T-cell (primary cell): ENCODE results near the gene GNAO1. TPM values are rescaled to one million over a fixed set of nuclear protein-coding genes. Genes with fewer than 3 reads are reported as not detected.

Experiments used
- ATAC-seq, 4 experiments: fragments of 200-7000 bp in 3 of 4; fragments of 150-1000 bp in 1 of 4; cut with Tn5 transposase; replicated peaks in 1 of 4; 1 replicate in 3 of 4; 2 replicates in 1 of 4; pipeline ENCODE4 v1.10.0; 2021; ENCODE audit warnings: moderate library complexity in 3 of 4, mild to moderate bottlenecking in 2 of 4, moderate number of reproducible peaks in 1 of 4
- CTCF ChIA-PET, 2 donors: fragments of 300-600 bp; sonication (Branson Sonifier 250); formaldehyde crosslinking; loops; one replicate each; lab custom pipeline; 2022; ENCODE audit warnings: antibody characterized with exemption in 2 of 2; lab: Charles Lee
- POLR2A ChIA-PET, 2 donors: fragments of 300-600 bp; sonication (Branson Sonifier 250); formaldehyde crosslinking; loops; one replicate each; lab custom pipeline; 2022; ENCODE audit warnings: antibody characterized with exemption in 2 of 2; lab: Charles Lee
- DNase-seq, 35 experiments: peaks; one replicate each; pipeline versions ENCODE4 v3.0.0 to v3.0.0-alpha.2; 2013 to 2023
- H3K27ac ChIP-seq: one replicate; pipeline ENCODE4 v1.5.1; 2013; ENCODE audit warnings: low read length
- H3K27me3 ChIP-seq, 2 experiments: replicated peaks in 1 of 2; 1 replicate in 1 of 2; 2 replicates in 1 of 2; pipeline versions ENCODE4 v1.6.1 to v1.7.0; 2013; ENCODE audit warnings: low read length in 1 of 2, mixed read lengths in 1 of 2; ENCODE audit not compliant: control insufficient read depth in 2 of 2, insufficient read depth in 2 of 2; ENCODE audit errors: extremely low read depth in 1 of 2
- H3K36me3 ChIP-seq, 2 donors: 1 replicate in 1 of 2; 2 replicates in 1 of 2; pipeline versions ENCODE4 v1.6.1 to v1.7.0; 2013; ENCODE audit warnings: low read length in 1 of 2; ENCODE audit not compliant: control insufficient read depth in 2 of 2, insufficient read depth in 1 of 2; ENCODE audit errors: extremely low read depth in 1 of 2
- H3K4me1 ChIP-seq, 2 experiments: 1 replicate in 1 of 2; 2 replicates in 1 of 2; pipeline versions ENCODE4 v1.6.1 to v1.7.0; 2013; ENCODE audit warnings: low read length in 2 of 2, mixed read lengths in 1 of 2; ENCODE audit not compliant: insufficient read depth in 2 of 2, control insufficient read depth in 1 of 2; ENCODE audit errors: extremely low read depth in 1 of 2
- H3K4me3 ChIP-seq, 2 donors: 1 replicate in 1 of 2; 2 replicates in 1 of 2; pipeline versions ENCODE4 v1.5.1 to v1.7.0; 2013; ENCODE audit warnings: mild to moderate bottlenecking in 2 of 2, low read length in 1 of 2, moderate library complexity in 1 of 2; ENCODE audit not compliant: control insufficient read depth in 1 of 2; ENCODE audit errors: extremely low read depth in 1 of 2
- H3K9me3 ChIP-seq: 2 replicates; pipeline ENCODE4 v1.7.0; 2013
- H3K27ac Mint-ChIP-seq, 2 donors: one replicate each; pipeline ENCODE4 v1.8.0; 2020 to 2021; ENCODE audit warnings: mild to moderate bottlenecking in 2 of 2, mixed read lengths in 2 of 2
- H3K27me3 Mint-ChIP-seq, 2 donors: one replicate each; pipeline ENCODE4 v1.8.0; 2021 to 2022; ENCODE audit warnings: mixed read lengths in 2 of 2
- H3K36me3 Mint-ChIP-seq: one replicate; pipeline ENCODE4 v1.8.0; 2021; ENCODE audit warnings: mixed read lengths
- H3K4me1 Mint-ChIP-seq, 3 donors: one replicate each; pipeline ENCODE4 v1.8.0; 2020 to 2022; ENCODE audit warnings: mixed read lengths in 3 of 3, mild to moderate bottlenecking in 1 of 3
- H3K4me3 Mint-ChIP-seq, 3 donors: one replicate each; pipeline ENCODE4 v1.8.0; 2020 to 2022; ENCODE audit warnings: mild to moderate bottlenecking in 3 of 3, mixed read lengths in 3 of 3, moderate library complexity in 3 of 3
- H3K9me3 Mint-ChIP-seq, 3 donors: one replicate each; pipeline ENCODE4 v1.8.0; 2020 to 2022; ENCODE audit warnings: mixed read lengths in 3 of 3
- WGBS: methylation state at CpG from one replicate; pipeline ENCODE4 v1.1.5; 2013; ENCODE audit warnings: missing lambda C conversion rate; ENCODE audit not compliant: insufficient coverage; 5-methylcytosine and 5-hydroxymethylcytosine counted together
- total RNA-seq, 35 experiments: library from RNA in 6 of 35; stranded (reverse) in 6 of 35; fragments of 120-200 nt in 1 of 35; gene quantifications; one replicate each; pipeline versions ENCODE4 v1.2.1 to v1.2.4 and lab custom pipeline; 2013 to 2026

Gene GNAO1
- total RNA-seq, 5 donors from 2014 or later (not counting 1 experiment from before 2014, with no cell fraction given): 3.9 to 14.2 (median 12.6) TPM

DNA sequence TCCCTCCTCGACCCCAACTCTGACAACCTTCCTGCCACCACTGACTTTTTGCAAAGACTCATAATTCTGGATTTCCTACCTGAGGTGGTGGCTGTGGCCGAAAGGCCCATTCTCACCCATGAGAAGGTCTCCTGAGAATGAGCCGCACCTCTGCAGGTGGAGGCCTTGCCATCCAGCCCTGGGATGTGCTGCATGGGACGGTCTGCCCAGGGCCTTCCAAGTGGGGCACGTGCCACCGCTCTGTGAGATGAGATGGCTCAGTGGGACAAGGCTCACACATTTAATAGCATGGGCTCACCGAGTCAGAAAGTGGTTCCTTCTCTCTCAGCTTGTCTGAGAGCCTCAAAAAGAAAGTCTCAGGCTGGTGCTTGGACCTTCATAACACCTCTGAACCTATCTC lies 121.3 kb downstream of the GNAO1 start:
- CTCF ChIA-PET: no interaction called here
- Mint-ChIP-seq H3K4me3 (no peak overlapping the region), H3K9me3 (no peaks in the 10 kb centered on the region), H3K27me3 (peaks cover 0 to 2% of the 10 kb centered on the region in 2 donors), H3K4me1 (peaks cover 0 to 3% (median 0%) of the 10 kb centered on the region in 3 donors), H3K36me3 (no peaks in the 10 kb centered on the region), H3K27ac (no peak overlapping the region)
- no peak overlapping the region for H3K27ac ChIP-seq
- WGBS: 83% methylated on average over 3 of the region's 7 CpGs
- no peaks in the 10 kb centered on the region for H3K4me1 ChIP-seq
- ATAC-seq (no peak), DNase-seq (no peak)
- no peak overlapping the region for H3K4me3 ChIP-seq
- no peaks in the 10 kb centered on the region for H3K36me3 ChIP-seq
- no peaks in the 10 kb centered on the region for H3K27me3 ChIP-seq
- POLR2A ChIA-PET: no interaction called here
- H3K9me3 ChIP-seq: no peaks in the 10 kb centered on the region

GRCh38 chr16:56314244-56314850 lies 123.1 kb downstream of the GNAO1 start:
- no peak for ATAC-seq
- H3K4me3 ChIP-seq: no peak overlapping the region
- DNase-seq: no peak
- H3K9me3 ChIP-seq: no peaks in the 10 kb centered on the region
- no peaks in the 10 kb centered on the region for H3K36me3 Mint-ChIP-seq
- no peak overlapping the region for H3K27ac ChIP-seq
- peaks cover 0 to 9% of the 10 kb centered on the region in 2 experiments for H3K4me1 ChIP-seq
- CTCF ChIA-PET: interaction anchor here in 1 of 2 donors (0.6 kb wide), 1 partner anchor 55 kb away, joined by 3 read pairs; no protein-coding TSS in a partner anchor
- POLR2A ChIA-PET: no interaction called here
- H3K9me3 Mint-ChIP-seq: no peaks in the 10 kb centered on the region
- peaks cover 6 to 10% (median 6%) of the 10 kb centered on the region in 3 donors for H3K4me1 Mint-ChIP-seq
- H3K4me3 Mint-ChIP-seq: no peak overlapping the region
- no peak overlapping the region for H3K27ac Mint-ChIP-seq
- WGBS: 81% methylated on average over 11 of the region's 18 CpGs
- no peaks in the 10 kb centered on the region for H3K36me3 ChIP-seq
- peaks cover 0 to 8% of the 10 kb centered on the region in 2 experiments for H3K27me3 ChIP-seq
- no peaks in the 10 kb centered on the region for H3K27me3 Mint-ChIP-seq

GRCh38 chr16:56315955-56316354 lies 124.7 kb downstream of the GNAO1 start:
- no peaks in the 10 kb centered on the region for H3K36me3 Mint-ChIP-seq
- ChIA-PET CTCF (no interaction called here), POLR2A (no interaction called here)
- H3K9me3 Mint-ChIP-seq: no peaks in the 10 kb centered on the region
- peaks cover 6 to 10% (median 6%) of the 10 kb centered on the region in 3 donors for H3K4me1 Mint-ChIP-seq
- H3K27me3 Mint-ChIP-seq: peaks cover 0 to 3% of the 10 kb centered on the region in 2 donors
- no peak overlapping the region for H3K27ac ChIP-seq
- no peak overlapping the region for H3K4me3 ChIP-seq
- H3K27ac Mint-ChIP-seq: no peak overlapping the region
- H3K4me3 Mint-ChIP-seq: no peak overlapping the region
- DNase-seq (no peak), ATAC-seq (no peak)
- no peaks in the 10 kb centered on the region for H3K9me3 ChIP-seq
- H3K27me3 ChIP-seq: peaks cover 0 to 10% of the 10 kb centered on the region in 2 experiments
- no peaks in the 10 kb centered on the region for H3K36me3 ChIP-seq
- H3K4me1 ChIP-seq: peaks cover 0 to 9% of the 10 kb centered on the region in 2 experiments
- WGBS: 98% methylated on average over 7 of the region's 7 CpGs

- WGBS: 75% methylated on average over 4 of the region's 7 CpGs
- ChIA-PET POLR2A (no interaction called here), CTCF (no interaction called here)
- peaks cover 0 to 3% of the 10 kb centered on the region in 2 donors for H3K27me3 Mint-ChIP-seq
- H3K27ac ChIP-seq: no peak overlapping the region
- DNase-seq (no peak), ATAC-seq (no peak)
- H3K9me3 ChIP-seq: no peaks in the 10 kb centered on the region
- H3K27ac Mint-ChIP-seq: no peak overlapping the region
- H3K9me3 Mint-ChIP-seq: no peaks in the 10 kb centered on the region
- no peaks in the 10 kb centered on the region for H3K36me3 Mint-ChIP-seq
- H3K4me1 Mint-ChIP-seq: peaks cover 6 to 10% (median 6%) of the 10 kb centered on the region in 3 donors
- H3K4me3 Mint-ChIP-seq: no peak overlapping the region
- peaks cover 0 to 9% of the 10 kb centered on the region in 2 experiments for H3K4me1 ChIP-seq
- no peaks in the 10 kb centered on the region for H3K36me3 ChIP-seq
- peaks cover 0 to 10% of the 10 kb centered on the region in 2 experiments for H3K27me3 ChIP-seq
- H3K4me3 ChIP-seq: no peak overlapping the region
These were observed 125.3 kb downstream of the GNAO1 start for GRCh38 chr16:56316545-56316944.

DNA sequence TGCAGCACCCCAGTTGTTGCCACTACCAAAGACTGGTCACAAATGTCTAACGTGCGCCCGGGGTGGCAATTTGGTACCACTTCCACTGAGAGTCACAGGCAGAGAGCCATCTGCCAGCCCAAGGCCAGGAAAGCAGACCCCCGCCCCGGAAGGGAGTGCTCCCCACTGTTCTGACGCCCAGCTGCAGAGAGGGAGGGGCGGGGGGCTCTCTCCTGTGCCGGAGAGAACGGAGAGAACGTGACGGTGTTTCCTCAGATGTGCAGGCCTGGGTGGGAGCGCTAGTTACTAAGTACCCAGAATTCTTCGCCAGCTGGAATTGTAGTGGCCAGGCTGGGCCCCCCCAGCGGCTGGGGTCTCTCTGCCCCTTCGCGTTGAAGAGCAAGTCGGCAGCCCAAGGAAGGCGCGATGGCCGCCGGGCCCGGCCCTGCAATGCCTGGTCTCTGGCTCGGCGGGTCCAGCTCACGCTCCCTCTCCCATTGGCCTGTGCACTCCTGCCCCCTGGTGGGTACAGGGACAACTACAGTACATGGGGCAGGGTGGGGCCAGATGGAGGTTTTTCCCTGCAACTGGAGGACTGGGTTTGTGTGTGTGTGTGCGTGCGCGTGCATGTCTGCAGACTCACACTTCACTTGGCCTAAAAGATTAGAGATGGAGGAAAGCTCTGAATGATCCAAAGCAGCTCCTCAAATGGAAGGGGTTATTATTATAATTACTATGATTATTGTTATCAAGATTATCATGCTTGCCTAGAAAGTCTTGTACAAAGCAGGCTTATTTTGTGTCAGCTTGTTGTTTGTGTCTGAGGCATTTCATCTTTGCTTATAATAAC lies 126.9 kb downstream of the GNAO1 start:
- peak overlapping the region; percentile 34 to 64 (median 34) for H3K4me3 Mint-ChIP-seq
- Histone ChIP-seq H3K9me3 (no peaks in the 10 kb centered on the region), H3K36me3 (no peaks in the 10 kb centered on the region), H3K27ac (no peak overlapping the region), H3K4me1 (peaks cover 0 to 9% of the 10 kb centered on the region in 2 experiments), H3K4me3 (peak overlapping the region in 1 of 2 donors; percentile 8), H3K27me3 (peaks cover 0 to 10% of the 10 kb centered on the region in 2 experiments)
- ChIA-PET CTCF (interaction anchor here (0.5 to 2.0 kb wide), 21 partner anchors 9 to 1995 kb away, joined by 3 to 28 read pairs (median 4); no protein-coding TSS in a partner anchor), POLR2A (interaction anchor here in 1 of 2 donors (0.5 kb wide), 1 partner anchor 29 kb away, joined by 3 read pairs; no protein-coding TSS in a partner anchor)
- WGBS: 17% methylated on average over 20 of the region's 28 CpGs
- H3K36me3 Mint-ChIP-seq: no peaks in the 10 kb centered on the region
- DNase-seq (peak; percentile 42 to 84 (median 69)), ATAC-seq (peak; percentile 92 to 96 (median 93))
- no peaks in the 10 kb centered on the region for H3K9me3 Mint-ChIP-seq
- H3K27me3 Mint-ChIP-seq: peaks cover 0 to 3% of the 10 kb centered on the region in 2 donors
- no peak overlapping the region for H3K27ac Mint-ChIP-seq
- H3K4me1 Mint-ChIP-seq: peaks cover 6 to 10% (median 6%) of the 10 kb centered on the region in 3 donors

DNA sequence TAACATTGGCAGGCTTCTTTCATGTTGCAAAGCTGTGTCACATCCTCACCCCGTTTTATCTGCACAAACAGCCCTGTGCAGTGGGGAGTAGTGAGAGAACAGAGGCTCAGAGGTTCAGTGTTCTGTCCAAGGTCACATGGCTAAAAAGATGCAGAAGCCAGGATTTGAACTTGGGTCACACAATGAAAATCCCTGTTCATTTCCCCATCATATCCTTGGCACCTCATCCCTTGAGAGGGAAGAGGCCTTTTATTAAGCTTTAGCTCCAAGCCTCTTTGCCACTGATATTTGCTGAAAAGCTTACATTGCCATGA lies 127.5 kb downstream of the GNAO1 start:
- no peaks in the 10 kb centered on the region for H3K36me3 ChIP-seq
- no peak for ATAC-seq
- Mint-ChIP-seq H3K36me3 (no peaks in the 10 kb centered on the region), H3K27ac (no peak overlapping the region), H3K4me3 (no peak overlapping the region), H3K4me1 (peaks cover 6 to 10% (median 6%) of the 10 kb centered on the region in 3 donors), H3K9me3 (no peaks in the 10 kb centered on the region), H3K27me3 (peaks cover 0 to 3% of the 10 kb centered on the region in 2 donors)
- DNase-seq: no peak
- H3K27me3 ChIP-seq: peaks cover 0 to 10% of the 10 kb centered on the region in 2 experiments
- no CpG with 5 or more reads among the region's 1 CpG for WGBS
- ChIA-PET POLR2A (no interaction called here), CTCF (interaction anchor here (0.5 to 2.0 kb wide), 20 partner anchors 10 to 1995 kb away, joined by 3 to 28 read pairs (median 4); no protein-coding TSS in a partner anchor)
- H3K27ac ChIP-seq: no peak overlapping the region
- no peaks in the 10 kb centered on the region for H3K9me3 ChIP-seq
- H3K4me1 ChIP-seq: peaks cover 0 to 9% of the 10 kb centered on the region in 2 experiments
- no peak overlapping the region for H3K4me3 ChIP-seq
